ENCODE results near the gene MED16. TPM values are rescaled to one million over a fixed set of nuclear protein-coding genes. Genes with fewer than 3 reads are reported as not detected.

The MED16 gene
- polyA plus RNA-seq, 4 donors, result 39.0 to 107 (median 70.3) TPM

DNA sequence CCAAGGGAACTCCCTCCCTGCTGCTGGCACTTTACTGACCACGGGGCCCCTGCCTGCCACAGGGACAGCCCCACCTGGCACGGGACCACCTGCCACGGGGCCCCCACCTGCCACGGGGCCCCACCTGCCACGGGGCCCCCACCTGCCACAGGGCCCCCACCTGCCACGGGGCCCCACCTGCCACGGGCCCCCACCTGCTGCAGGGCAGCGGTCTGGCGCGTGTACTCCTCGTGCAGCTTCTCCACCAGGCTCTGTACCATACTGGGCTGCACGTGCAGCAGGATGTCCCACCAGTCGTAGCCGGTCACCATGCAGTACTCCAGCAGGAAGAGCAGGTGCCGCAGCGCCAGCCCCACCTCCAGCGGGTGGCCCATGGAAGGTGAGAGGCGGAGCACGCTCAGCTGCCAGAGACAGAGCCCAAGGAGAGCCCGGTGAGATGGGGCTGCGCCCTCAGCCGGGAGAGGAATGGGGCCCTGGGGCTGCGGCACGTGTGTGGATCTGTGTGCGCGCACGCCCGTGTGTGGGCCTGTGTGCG is 16.1 kb downstream of the MED16 start:
- DNase-seq (no peak), FAIRE-seq (no peak)
- H3K4me1 ChIP-seq (ENCODE audit: control insufficient read depth in 3 of 3, insufficient read depth in 2 of 3, low read depth in 1 of 3, low read length in 2 of 3), result peaks cover 0 to 3% (median 0%) of the 10 kb centered on the region in 3 donors
- H3K27me3 ChIP-seq (ENCODE audit: control insufficient read depth in 3 of 3, insufficient read depth in 3 of 3, low read length in 3 of 3), result no peaks in the 10 kb centered on the region
- H3K4me3 ChIP-seq (ENCODE audit: low read depth in 1 of 3, low read length in 3 of 3), result no peak overlapping the region
- WGBS, 3 donors, result 86 to 87% (median 87%) methylated on average over 22 to 29 of the region's 29 CpGs
- no peaks in the 10 kb centered on the region for H3K9me3 ChIP-seq (ENCODE audit: control insufficient read depth in 2 of 2, insufficient read depth in 1 of 2, low read depth in 1 of 2, low read length in 1 of 2)
- H3K27ac ChIP-seq (ENCODE audit: low read depth in 1 of 3, low read length in 2 of 3), result no peak overlapping the region
- peaks cover 8 to 81% (median 12%) of the 10 kb centered on the region in 3 donors for H3K36me3 ChIP-seq (ENCODE audit: control insufficient read depth in 3 of 3, insufficient read depth in 2 of 3, low read depth in 1 of 3, low read length in 3 of 3)

DNA sequence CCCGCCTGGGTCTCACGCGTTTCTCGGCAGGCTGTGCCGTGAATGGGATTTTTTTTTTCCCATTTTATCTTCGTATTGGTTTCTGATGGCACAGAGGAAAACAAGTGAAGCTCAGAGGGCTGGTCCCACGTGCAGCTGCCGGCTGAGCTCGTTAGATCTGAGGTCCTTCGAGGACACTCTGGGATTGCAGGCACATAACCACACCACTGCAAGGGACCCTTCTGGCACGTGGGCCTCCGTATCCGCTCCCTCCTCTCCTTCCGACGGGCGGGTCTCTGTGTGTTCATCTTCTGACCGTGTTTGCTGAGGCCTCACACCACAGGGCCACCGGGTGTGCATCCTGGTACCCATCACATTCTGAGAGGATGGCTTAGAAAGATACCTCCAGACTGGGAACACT is 16.9 kb downstream of the MED16 start:
- no peak for DNase-seq
- H3K36me3 ChIP-seq (ENCODE audit: control insufficient read depth in 3 of 3, insufficient read depth in 2 of 3, low read depth in 1 of 3, low read length in 3 of 3), result peaks cover 6 to 79% (median 7%) of the 10 kb centered on the region in 3 donors
- FAIRE-seq, result no peak
- H3K27ac ChIP-seq (ENCODE audit: low read depth in 1 of 3, low read length in 2 of 3), result no peak overlapping the region
- H3K27me3 ChIP-seq (ENCODE audit: control insufficient read depth in 3 of 3, insufficient read depth in 3 of 3, low read length in 3 of 3), result no peaks in the 10 kb centered on the region
- H3K9me3 ChIP-seq (ENCODE audit: control insufficient read depth in 2 of 2, insufficient read depth in 1 of 2, low read depth in 1 of 2, low read length in 1 of 2), result no peaks in the 10 kb centered on the region
- H3K4me1 ChIP-seq (ENCODE audit: control insufficient read depth in 3 of 3, insufficient read depth in 2 of 3, low read depth in 1 of 3, low read length in 2 of 3), result peaks cover 0 to 3% (median 0%) of the 10 kb centered on the region in 3 donors
- WGBS, 3 donors, result 77 to 83% (median 82%) methylated on average over 18 of the region's 18 CpGs
- H3K4me3 ChIP-seq (ENCODE audit: low read depth in 1 of 3, low read length in 3 of 3), result no peak overlapping the region

DNA sequence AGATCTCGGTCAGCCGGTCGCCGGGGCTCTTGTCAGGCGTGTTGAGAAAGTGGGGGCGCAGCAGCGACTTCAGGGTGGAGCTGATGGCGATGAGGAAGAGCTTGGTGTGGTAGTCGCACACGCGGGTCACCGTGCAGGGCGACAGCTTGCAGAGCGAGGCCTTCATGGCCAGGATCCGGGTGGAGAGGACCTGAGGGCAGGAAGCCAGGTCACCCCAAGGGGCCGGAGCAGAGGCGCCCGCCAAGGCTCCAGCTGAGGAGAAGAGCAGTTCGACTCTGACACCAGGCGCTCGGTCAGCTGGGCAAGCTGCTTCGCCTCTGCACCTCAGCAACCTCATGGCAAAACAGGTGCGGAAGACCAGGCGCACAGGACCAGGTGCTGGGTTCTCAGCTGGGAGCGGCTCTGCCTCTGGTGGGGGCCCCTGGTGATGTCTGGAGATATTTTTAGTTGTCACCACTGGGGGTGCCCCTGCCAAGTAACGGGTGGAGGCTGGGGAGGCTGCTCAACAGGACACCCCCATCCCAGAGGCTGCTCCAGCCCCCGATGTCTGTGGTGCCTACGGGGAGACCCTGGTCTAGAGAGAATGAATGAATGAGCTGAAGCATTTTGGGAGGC is 17.6 kb downstream of the MED16 start:
- Histone ChIP-seq H3K27me3 (ENCODE audit: control insufficient read depth in 3 of 3, insufficient read depth in 3 of 3, low read length in 3 of 3) (no peaks in the 10 kb centered on the region), H3K9me3 (ENCODE audit: control insufficient read depth in 2 of 2, insufficient read depth in 1 of 2, low read depth in 1 of 2, low read length in 1 of 2) (no peaks in the 10 kb centered on the region), H3K4me1 (ENCODE audit: control insufficient read depth in 3 of 3, insufficient read depth in 2 of 3, low read depth in 1 of 3, low read length in 2 of 3) (peaks cover 0 to 3% (median 0%) of the 10 kb centered on the region in 3 donors), H3K27ac (ENCODE audit: low read depth in 1 of 3, low read length in 2 of 3) (no peak overlapping the region), H3K4me3 (ENCODE audit: low read depth in 1 of 3, low read length in 3 of 3) (no peak overlapping the region), H3K36me3 (ENCODE audit: control insufficient read depth in 3 of 3, insufficient read depth in 2 of 3, low read depth in 1 of 3, low read length in 3 of 3) (peaks cover 4 to 79% (median 6%) of the 10 kb centered on the region in 3 donors)
- DNase-seq (no peak), FAIRE-seq (no peak)
- WGBS, 3 donors, result 94 to 96% (median 96%) methylated on average over 28 of the region's 28 CpGs

DNA sequence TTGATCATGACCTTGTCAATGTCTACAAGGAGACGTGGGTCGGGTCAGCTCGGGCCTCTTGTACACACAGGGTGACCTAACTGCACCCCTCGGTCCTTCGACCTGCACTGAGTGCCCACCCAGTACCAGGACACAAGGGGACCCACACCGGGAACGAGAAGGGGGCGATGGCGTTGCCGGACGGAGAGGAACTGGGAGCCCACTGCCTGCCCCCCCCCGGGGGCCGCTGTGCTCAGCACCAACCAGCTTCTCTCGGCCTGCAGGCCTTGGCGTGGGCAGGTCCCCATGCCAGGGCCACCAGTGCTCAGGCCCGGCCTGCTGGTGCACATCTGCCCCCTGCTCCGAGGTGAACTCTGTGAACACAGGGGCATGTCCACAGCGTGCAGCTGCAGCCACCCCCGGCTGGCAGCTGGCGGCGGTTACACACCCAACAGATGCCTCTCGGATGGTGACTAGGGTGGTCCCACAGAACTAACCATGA is 19.4 kb downstream of the MED16 start:
- H3K9me3 ChIP-seq (ENCODE audit: control insufficient read depth in 2 of 2, insufficient read depth in 1 of 2, low read depth in 1 of 2, low read length in 1 of 2), result no peaks in the 10 kb centered on the region
- H3K4me1 ChIP-seq (ENCODE audit: control insufficient read depth in 3 of 3, insufficient read depth in 2 of 3, low read depth in 1 of 3, low read length in 2 of 3), result peaks cover 0 to 3% (median 0%) of the 10 kb centered on the region in 3 donors
- H3K36me3 ChIP-seq (ENCODE audit: control insufficient read depth in 3 of 3, insufficient read depth in 2 of 3, low read depth in 1 of 3, low read length in 3 of 3), result peaks cover 4 to 82% (median 6%) of the 10 kb centered on the region in 3 donors
- no peak overlapping the region for H3K4me3 ChIP-seq (ENCODE audit: low read depth in 1 of 3, low read length in 3 of 3)
- H3K27ac ChIP-seq (ENCODE audit: low read depth in 1 of 3, low read length in 2 of 3), result no peak overlapping the region
- no peaks in the 10 kb centered on the region for H3K27me3 ChIP-seq (ENCODE audit: control insufficient read depth in 3 of 3, insufficient read depth in 3 of 3, low read length in 3 of 3)
- 93 to 96% (median 95%) methylated on average over 19 to 22 of the region's 22 CpGs for WGBS, 3 donors
- DNase-seq, result no peak
- no peak for FAIRE-seq

DNA sequence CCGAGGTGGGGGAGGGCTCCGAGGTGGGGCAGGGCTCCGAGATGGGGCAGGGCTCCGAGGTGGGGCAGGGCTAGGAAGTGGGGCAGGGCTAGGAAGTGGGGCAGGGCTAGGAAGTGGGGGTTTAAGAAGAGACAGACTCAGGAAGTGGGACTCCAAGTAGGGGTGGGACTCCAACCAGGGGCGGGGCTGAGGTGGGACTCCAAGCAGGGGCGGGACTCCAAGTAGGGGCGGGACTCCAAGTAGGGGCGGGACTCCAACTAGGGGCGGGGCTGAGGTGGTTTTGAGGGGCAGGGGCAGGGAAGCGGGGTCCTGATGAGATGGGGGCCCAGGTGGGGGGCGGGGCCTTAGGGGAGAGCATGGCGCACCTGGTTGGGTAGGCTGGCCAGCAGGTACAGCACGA is 19.9 kb downstream of the MED16 start:
- H3K4me1 ChIP-seq (ENCODE audit: control insufficient read depth in 3 of 3, insufficient read depth in 2 of 3, low read depth in 1 of 3, low read length in 2 of 3), result peaks cover 0 to 3% (median 0%) of the 10 kb centered on the region in 3 donors
- H3K27me3 ChIP-seq (ENCODE audit: control insufficient read depth in 3 of 3, insufficient read depth in 3 of 3, low read length in 3 of 3), result no peaks in the 10 kb centered on the region
- WGBS, 3 donors, result 68 to 77% (median 73%) methylated on average over 8 to 10 of the region's 13 CpGs
- DNase-seq (peak; percentile 47 to 64), FAIRE-seq (no peak)
- peaks cover 4 to 84% (median 8%) of the 10 kb centered on the region in 3 donors for H3K36me3 ChIP-seq (ENCODE audit: control insufficient read depth in 3 of 3, insufficient read depth in 2 of 3, low read depth in 1 of 3, low read length in 3 of 3)
- H3K9me3 ChIP-seq (ENCODE audit: control insufficient read depth in 2 of 2, insufficient read depth in 1 of 2, low read depth in 1 of 2, low read length in 1 of 2), result no peaks in the 10 kb centered on the region
- no peak overlapping the region for H3K4me3 ChIP-seq (ENCODE audit: low read depth in 1 of 3, low read length in 3 of 3)
- H3K27ac ChIP-seq (ENCODE audit: low read depth in 1 of 3, low read length in 2 of 3), result no peak overlapping the region

DNA sequence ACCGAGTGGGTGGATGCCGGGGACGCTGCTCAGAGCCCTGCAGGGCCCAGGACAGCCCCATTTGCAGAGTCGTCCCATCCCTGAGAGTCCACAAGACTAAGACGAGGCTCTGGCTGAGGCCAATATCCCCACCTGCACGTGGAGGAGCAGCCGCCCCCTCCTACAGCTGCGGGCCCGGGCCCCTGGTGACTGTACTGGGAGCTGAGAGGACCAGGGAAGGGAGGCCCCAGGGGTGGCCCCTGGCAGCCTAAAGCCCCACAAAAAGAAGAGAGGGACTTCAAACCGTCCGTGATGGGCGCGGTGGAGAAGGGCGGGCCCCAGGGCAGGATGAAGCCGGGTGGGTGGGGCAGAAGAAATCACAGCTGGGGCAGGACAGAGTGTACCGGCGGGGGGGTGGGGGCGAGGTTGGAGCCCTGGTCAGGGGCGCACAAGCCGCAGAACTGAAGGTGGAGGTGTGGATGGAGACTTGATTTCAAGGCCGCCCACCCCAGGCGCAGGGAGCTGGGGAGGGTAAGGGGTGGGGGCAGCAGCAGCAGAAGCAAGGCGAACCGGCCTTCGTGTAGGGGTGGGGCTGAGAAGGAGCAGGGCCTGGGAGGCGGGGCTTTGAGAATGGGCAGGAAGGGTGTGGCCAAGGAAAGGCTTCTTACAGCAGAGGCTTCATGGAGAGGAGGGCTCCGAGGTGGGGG is 20.6 kb downstream of the MED16 start:
- peaks cover 0 to 3% (median 0%) of the 10 kb centered on the region in 3 donors for H3K4me1 ChIP-seq (ENCODE audit: control insufficient read depth in 3 of 3, insufficient read depth in 2 of 3, low read depth in 1 of 3, low read length in 2 of 3)
- peak overlapping the region in 1 of 3 donors; percentile 37 for H3K4me3 ChIP-seq (ENCODE audit: low read depth in 1 of 3, low read length in 3 of 3)
- DNase-seq (peak; percentile 79 to 80), FAIRE-seq (no peak)
- 27 to 53% (median 33%) methylated on average over 26 to 27 of the region's 27 CpGs for WGBS, 3 donors
- peaks cover 0 to 2% of the 10 kb centered on the region in 2 donors for H3K9me3 ChIP-seq (ENCODE audit: control insufficient read depth in 2 of 2, insufficient read depth in 1 of 2, low read depth in 1 of 2, low read length in 1 of 2)
- peak overlapping the region in 2 of 3 donors; percentile 38 to 71 for H3K27ac ChIP-seq (ENCODE audit: low read depth in 1 of 3, low read length in 2 of 3)
- peaks cover 4 to 90% (median 9%) of the 10 kb centered on the region in 3 donors for H3K36me3 ChIP-seq (ENCODE audit: control insufficient read depth in 3 of 3, insufficient read depth in 2 of 3, low read depth in 1 of 3, low read length in 3 of 3)
- H3K27me3 ChIP-seq (ENCODE audit: control insufficient read depth in 3 of 3, insufficient read depth in 3 of 3, low read length in 3 of 3), result no peaks in the 10 kb centered on the region

DNA sequence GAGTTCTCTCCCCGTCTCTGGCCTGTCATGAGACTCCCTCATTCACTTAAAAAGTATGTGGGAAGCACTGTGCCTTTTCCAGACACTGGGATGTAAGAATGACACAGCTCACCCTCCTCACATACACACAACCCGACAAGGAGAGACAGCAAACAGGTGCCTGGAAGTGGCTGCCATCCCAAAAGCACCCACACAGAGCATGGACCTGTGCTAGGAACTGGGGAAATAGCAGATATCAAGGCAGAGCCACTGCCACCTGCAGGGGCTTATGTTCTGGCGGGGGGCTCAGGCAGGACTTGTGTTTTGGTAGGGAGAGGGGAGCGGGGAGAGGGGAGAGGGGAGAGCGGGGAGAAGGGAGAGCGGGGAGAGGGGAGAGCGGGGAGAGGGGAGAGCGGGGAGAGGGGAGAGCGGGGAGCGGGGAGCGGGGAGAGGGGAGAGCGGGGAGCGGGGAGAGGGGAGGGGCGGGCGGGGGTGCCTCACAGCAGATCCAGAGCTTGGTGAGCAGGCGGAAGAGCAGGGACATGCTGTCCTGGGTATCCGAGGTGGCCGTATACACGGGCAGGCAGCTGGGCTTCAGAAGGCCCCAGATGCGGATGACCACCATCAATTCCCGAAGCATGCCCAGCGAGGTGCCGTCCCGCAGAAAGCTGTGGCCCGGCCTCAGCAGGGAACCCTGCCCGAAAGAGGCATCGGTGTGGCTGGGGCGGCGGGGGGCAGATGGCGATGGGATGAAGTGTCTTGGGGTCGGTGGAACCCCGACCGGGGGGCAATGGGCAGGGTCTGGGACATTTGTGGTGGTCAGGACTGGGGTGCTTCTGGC is 21.3 kb downstream of the MED16 start:
- Histone ChIP-seq H3K4me1 (ENCODE audit: control insufficient read depth in 3 of 3, insufficient read depth in 2 of 3, low read depth in 1 of 3, low read length in 2 of 3) (peaks cover 0 to 3% (median 0%) of the 10 kb centered on the region in 3 donors), H3K4me3 (ENCODE audit: low read depth in 1 of 3, low read length in 3 of 3) (peak overlapping the region in 1 of 3 donors; percentile 37), H3K27me3 (ENCODE audit: control insufficient read depth in 3 of 3, insufficient read depth in 3 of 3, low read length in 3 of 3) (no peaks in the 10 kb centered on the region), H3K27ac (ENCODE audit: low read depth in 1 of 3, low read length in 2 of 3) (peak overlapping the region in 2 of 3 donors; percentile 38 to 71), H3K36me3 (ENCODE audit: control insufficient read depth in 3 of 3, insufficient read depth in 2 of 3, low read depth in 1 of 3, low read length in 3 of 3) (peaks cover 0 to 90% (median 9%) of the 10 kb centered on the region in 3 donors), H3K9me3 (ENCODE audit: control insufficient read depth in 2 of 2, insufficient read depth in 1 of 2, low read depth in 1 of 2, low read length in 1 of 2) (peaks cover 0 to 2% of the 10 kb centered on the region in 2 donors)
- FAIRE-seq, result no peak
- peak in 1 of 2 donors; percentile 38 for DNase-seq
- 70 to 92% (median 77%) methylated on average over 19 to 24 of the region's 33 CpGs for WGBS, 3 donors

DNA sequence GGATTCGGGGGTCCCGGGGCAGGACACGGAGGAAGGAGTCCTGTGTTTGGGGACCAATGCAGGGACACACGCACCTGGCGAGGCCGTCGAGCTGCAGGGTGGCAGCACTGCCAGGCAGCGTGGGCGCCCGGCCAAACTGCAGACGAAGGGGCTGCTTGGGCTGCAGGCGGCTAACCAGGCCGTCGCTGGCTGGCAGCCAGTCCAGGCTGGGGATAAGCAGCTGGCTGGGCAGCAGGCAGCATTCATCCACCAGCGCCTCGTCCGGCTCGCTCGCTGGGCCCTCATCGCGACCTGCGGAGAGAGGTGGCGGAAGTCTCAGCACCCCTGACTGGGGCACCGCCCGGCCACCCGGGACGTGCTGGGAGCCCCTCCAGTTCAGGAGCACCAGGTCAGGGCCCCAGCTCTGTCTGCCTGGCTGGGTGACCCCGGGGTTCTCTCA is 22.0 kb downstream of the MED16 start:
- Histone ChIP-seq H3K36me3 (ENCODE audit: control insufficient read depth in 3 of 3, insufficient read depth in 2 of 3, low read depth in 1 of 3, low read length in 3 of 3) (peaks cover 0 to 86% (median 9%) of the 10 kb centered on the region in 3 donors), H3K9me3 (ENCODE audit: control insufficient read depth in 2 of 2, insufficient read depth in 1 of 2, low read depth in 1 of 2, low read length in 1 of 2) (peaks cover 0 to 2% of the 10 kb centered on the region in 2 donors), H3K4me3 (ENCODE audit: low read depth in 1 of 3, low read length in 3 of 3) (no peak overlapping the region), H3K4me1 (ENCODE audit: control insufficient read depth in 3 of 3, insufficient read depth in 2 of 3, low read depth in 1 of 3, low read length in 2 of 3) (peaks cover 0 to 3% (median 0%) of the 10 kb centered on the region in 3 donors), H3K27me3 (ENCODE audit: control insufficient read depth in 3 of 3, insufficient read depth in 3 of 3, low read length in 3 of 3) (no peaks in the 10 kb centered on the region), H3K27ac (ENCODE audit: low read depth in 1 of 3, low read length in 2 of 3) (peak overlapping the region in 1 of 3 donors; percentile 51)
- DNase-seq, result no peak
- no peak for FAIRE-seq
- 84 to 90% (median 85%) methylated on average over 18 to 28 of the region's 28 CpGs for WGBS, 3 donors

Measured in small intestine (tissue), 7 donors.